Loucy (cell line): Measurements from ENCODE around the gene HNRNPUL2.
A peak's percentile ranks its signal among the peaks of the same experiment; 100 is the strongest.

Experiments
- H2AFZ ChIP-seq: fragments of 200-600 bp; sonication (generic); 2 replicates; pipeline ENCODE4 v1.6.0; 2016; ENCODE audit warnings: antibody characterized with exemption, mild to moderate bottlenecking, low read length, moderate library complexity
- H3F3A ChIP-seq: fragments of 200-600 bp; 2 replicates; pipeline ENCODE4 v1.6.0; 2016; ENCODE audit warnings: antibody characterized with exemption, low read depth, mild to moderate bottlenecking
- H3K27me3 ChIP-seq: fragments of 200-600 bp; sonication (generic); 2 replicates; pipeline ENCODE4 v1.6.1; 2014; ENCODE audit warnings: low read length, mild to moderate bottlenecking; ENCODE audit not compliant: insufficient read depth, poor library complexity, severe bottlenecking
- H3K36me3 ChIP-seq: fragments of 200-600 bp; sonication (generic); 2 replicates; pipeline ENCODE4 v1.6.1; 2016; ENCODE audit warnings: low read length; ENCODE audit not compliant: insufficient read depth
- H3K4me1 ChIP-seq: fragments of 200-600 bp; sonication (generic); 2 replicates; pipeline ENCODE4 v1.5.1; 2014; ENCODE audit warnings: low read length, mild to moderate bottlenecking; ENCODE audit not compliant: insufficient read depth, poor library complexity, severe bottlenecking
- H3K4me2 ChIP-seq: fragments of 200-600 bp; sonication (generic); 2 replicates; pipeline ENCODE4 v1.6.0; 2014; ENCODE audit warnings: antibody characterized with exemption, low read length, low read depth, mild to moderate bottlenecking; ENCODE audit not compliant: poor library complexity, severe bottlenecking
- H3K4me3 ChIP-seq: fragments of 200-600 bp; sonication (generic); 2 replicates; pipeline ENCODE4 v1.5.1; 2014; ENCODE audit warnings: low read length, mild to moderate bottlenecking, mixed read lengths; ENCODE audit not compliant: poor library complexity, severe bottlenecking
- H3K79me2 ChIP-seq: fragments of 200-600 bp; sonication (generic); 2 replicates; pipeline ENCODE4 v1.6.1; 2014; ENCODE audit warnings: low read length; ENCODE audit not compliant: insufficient read depth
- H3K9ac ChIP-seq: fragments of 200-600 bp; sonication (generic); 2 replicates; pipeline ENCODE4 v1.6.0; 2014; ENCODE audit warnings: mild to moderate bottlenecking, low read depth, low read length, moderate library complexity; ENCODE audit not compliant: poor library complexity, severe bottlenecking
- H3K9me2 ChIP-seq: fragments of 200-600 bp; sonication (generic); replicated peaks from 2 replicates; pipeline ENCODE4 v1.6.1; 2016; ENCODE audit warnings: low read depth, low read length, mixed read lengths
- H3K9me3 ChIP-seq: fragments of 200-600 bp; sonication (generic); 2 replicates; pipeline ENCODE4 v1.6.1; 2014; ENCODE audit warnings: mild to moderate bottlenecking, antibody characterized with exemption, low read length, low read depth; ENCODE audit not compliant: insufficient read depth
- H4K20me1 ChIP-seq: fragments of 200-600 bp; sonication (generic); 2 replicates; pipeline ENCODE4 v1.6.0; 2014; ENCODE audit warnings: antibody characterized with exemption, low read length, mild to moderate bottlenecking; ENCODE audit not compliant: insufficient read depth, poor library complexity, severe bottlenecking
- CTCF ChIP-seq: fragments of 200-600 bp; sonication (generic); conservative IDR thresholded peaks from 2 replicates; pipeline ENCODE4 v1.5.1; 2014; ENCODE audit warnings: mild to moderate bottlenecking, antibody characterized with exemption, low read length
- EZH2phosphoT487 ChIP-seq: fragments of 200-600 bp; IDR thresholded peaks from 2 replicates; pipeline ENCODE4 v1.6.1; 2018; ENCODE audit warnings: antibody characterized with exemption, mild to moderate bottlenecking, moderate library complexity, borderline replicate concordance

HNRNPUL2 gene

GRCh38 chr11:62721994-62722393 is 5.3 kb downstream of the HNRNPUL2 start:
- Histone ChIP-seq H3F3A (no peaks in the 10 kb centered on the region), H3K36me3 (peaks cover 78% of the 10 kb centered on the region), H3K4me1 (peaks cover 43% of the 10 kb centered on the region), H3K27me3 (no peaks in the 10 kb centered on the region), H2AFZ (no peak overlapping the region), H4K20me1 (peaks cover 89% of the 10 kb centered on the region), H3K4me2 (peak overlapping the region; percentile 98), H3K9me2 (no peaks in the 10 kb centered on the region), H3K9ac (peak overlapping the region; percentile 6), H3K9me3 (no peaks in the 10 kb centered on the region), H3K79me2 (peaks cover 99% of the 10 kb centered on the region), H3K4me3 (peak overlapping the region; percentile 11)
- TF ChIP-seq CTCF (peak; percentile 45), EZH2phosphoT487 (no peak)

GRCh38 chr11:62719302-62719978 is 7.8 kb downstream of the HNRNPUL2 start:
- Histone ChIP-seq H3K79me2 (peaks cover 97% of the 10 kb centered on the region), H3K9me2 (no peaks in the 10 kb centered on the region), H3K36me3 (peaks cover 99% of the 10 kb centered on the region), H3K4me2 (peak overlapping the region; percentile 3), H2AFZ (no peak overlapping the region), H3K27me3 (no peaks in the 10 kb centered on the region), H3K4me3 (no peak overlapping the region), H3F3A (no peaks in the 10 kb centered on the region), H3K4me1 (peaks cover 31% of the 10 kb centered on the region), H4K20me1 (peaks cover 87% of the 10 kb centered on the region), H3K9me3 (no peaks in the 10 kb centered on the region), H3K9ac (no peak overlapping the region)
- TF ChIP-seq CTCF (no peak), EZH2phosphoT487 (no peak)

GRCh38 chr11:62716816-62717215 is 10.4 kb downstream of the HNRNPUL2 start:
- H4K20me1 ChIP-seq = peaks cover 79% of the 10 kb centered on the region
- peak overlapping the region; percentile 6 for H3K4me2 ChIP-seq
- no peaks in the 10 kb centered on the region for H3K9me2 ChIP-seq
- H3K27me3 ChIP-seq = no peaks in the 10 kb centered on the region
- H3K9ac ChIP-seq = no peak overlapping the region
- H2AFZ ChIP-seq = no peak overlapping the region
- H3K79me2 ChIP-seq = peaks cover 83% of the 10 kb centered on the region
- no peak for TF ChIP-seq EZH2phosphoT487
- TF ChIP-seq CTCF = no peak
- H3K9me3 ChIP-seq = no peaks in the 10 kb centered on the region
- H3K4me3 ChIP-seq = no peak overlapping the region
- H3K4me1 ChIP-seq = peaks cover 13% of the 10 kb centered on the region
- peaks cover 97% of the 10 kb centered on the region for H3K36me3 ChIP-seq
- H3F3A ChIP-seq = peaks cover 7% of the 10 kb centered on the region; the same call in 1 of the 2 replicates
